H9 (cell line): ENCODE results near the gene IL24. TPM values are rescaled to one million over a fixed set of nuclear protein-coding genes. Genes with fewer than 3 reads are reported as not detected.

Experiments
- DNase-seq: peaks from one replicate; pipeline ENCODE4 v3.0.0-alpha.2; 2017
- H2AFZ ChIP-seq: one replicate; pipeline ENCODE4 v1.6.1; 2013; ENCODE audit warnings: mild to moderate bottlenecking, low read length, control low read depth, moderate library complexity
- H2AK5ac ChIP-seq: 2 replicates; pipeline ENCODE4 v1.6.1; 2013; ENCODE audit warnings: low read length, control low read depth, mixed read lengths; ENCODE audit not compliant: insufficient read length
- H2BK120ac ChIP-seq: one replicate; pipeline ENCODE4 v1.6.1; 2013; ENCODE audit warnings: low read depth, mild to moderate bottlenecking, low read length, control low read depth, inconsistent platforms; ENCODE audit not compliant: poor library complexity, severe bottlenecking
- H2BK12ac ChIP-seq: 2 replicates; pipeline ENCODE4 v1.6.1; 2013; ENCODE audit warnings: low read length, control low read depth, mixed read lengths, low read depth; ENCODE audit not compliant: insufficient read length
- H2BK15ac ChIP-seq: 2 replicates; pipeline ENCODE4 v1.6.1; 2013; ENCODE audit warnings: low read depth, low read length, control low read depth
- H2BK20ac ChIP-seq: one replicate; pipeline ENCODE4 v1.6.1; 2013; ENCODE audit warnings: low read depth, mild to moderate bottlenecking, low read length, control low read depth, inconsistent platforms; ENCODE audit not compliant: poor library complexity, severe bottlenecking
- H2BK5ac ChIP-seq: 2 replicates; pipeline ENCODE4 v1.6.1; 2013; ENCODE audit warnings: low read length, control low read depth, mixed read lengths; ENCODE audit not compliant: insufficient read length
- H3K14ac ChIP-seq: 2 replicates; pipeline ENCODE4 v1.6.1; 2013; ENCODE audit warnings: low read length, control low read depth; ENCODE audit not compliant: insufficient read depth
- H3K18ac ChIP-seq: 2 replicates; pipeline ENCODE4 v1.6.1; 2013; ENCODE audit warnings: low read depth, mild to moderate bottlenecking, mixed read lengths, low read length, control low read depth; ENCODE audit not compliant: insufficient read length
- H3K23ac ChIP-seq: 2 replicates; pipeline ENCODE4 v1.6.1; 2013; ENCODE audit warnings: low read length, control low read depth, mixed read lengths, low read depth; ENCODE audit not compliant: insufficient read length
- H3K23me2 ChIP-seq: 2 replicates; pipeline ENCODE4 v1.6.1; 2013; ENCODE audit warnings: low read depth, mild to moderate bottlenecking, mixed read lengths, low read length, control low read depth; ENCODE audit not compliant: insufficient read length, poor library complexity, severe bottlenecking
- H3K27ac ChIP-seq: 2 replicates; pipeline ENCODE4 v1.5.1; 2013; ENCODE audit warnings: low read length, control low read depth, mixed read lengths, low read depth; ENCODE audit not compliant: insufficient read length
- H3K27me3 ChIP-seq: 2 replicates; pipeline ENCODE4 v1.6.1; 2013; ENCODE audit warnings: low read length, control low read depth, inconsistent platforms; ENCODE audit not compliant: insufficient read depth
- H3K4ac ChIP-seq: 2 replicates; pipeline ENCODE4 v1.6.1; 2013; ENCODE audit warnings: low read depth, mild to moderate bottlenecking, control low read depth, inconsistent platforms, low read length, moderate library complexity
- H3K4me1 ChIP-seq: 2 replicates; pipeline ENCODE4 v1.6.1; 2013; ENCODE audit warnings: low read length, control low read depth, inconsistent platforms; ENCODE audit not compliant: insufficient read depth
- H3K4me2 ChIP-seq: 2 replicates; pipeline ENCODE4 v1.6.1; 2013; ENCODE audit warnings: low read length, control low read depth, mixed read lengths; ENCODE audit not compliant: insufficient read length, insufficient read depth
- H3K56ac ChIP-seq: 2 replicates; pipeline ENCODE4 v1.6.1; 2013; ENCODE audit warnings: low read depth, mild to moderate bottlenecking, mixed read lengths, low read length, control low read depth; ENCODE audit not compliant: insufficient read length
- H3K79me1 ChIP-seq: 2 replicates; pipeline ENCODE4 v1.6.1; 2013; ENCODE audit warnings: low read depth, mild to moderate bottlenecking, moderate library complexity, low read length, control low read depth, inconsistent platforms; ENCODE audit not compliant: insufficient read depth, poor library complexity, severe bottlenecking
- H3K79me2 ChIP-seq: 2 replicates; pipeline ENCODE4 v1.6.1; 2013; ENCODE audit warnings: low read length, control low read depth, inconsistent platforms; ENCODE audit not compliant: insufficient read depth
- H3K9ac ChIP-seq: 2 replicates; pipeline ENCODE4 v1.6.1; 2013; ENCODE audit warnings: low read length, control low read depth, mixed read lengths; ENCODE audit not compliant: insufficient read length; ENCODE audit errors: extremely low read depth
- H3K9me3 ChIP-seq: one replicate; pipeline ENCODE4 v1.6.1; 2013; ENCODE audit warnings: low read depth, low read length, inconsistent platforms; ENCODE audit not compliant: control insufficient read depth
- H3T11ph ChIP-seq: one replicate; pipeline ENCODE4 v1.6.1; 2013; ENCODE audit warnings: mild to moderate bottlenecking, low read length, control low read depth, inconsistent platforms
- H4K20me1 ChIP-seq: one replicate; pipeline ENCODE4 v1.6.1; 2013; ENCODE audit not compliant: control insufficient read depth, insufficient read length, insufficient read depth
- H4K5ac ChIP-seq: 2 replicates; pipeline ENCODE4 v1.6.1; 2013; ENCODE audit warnings: low read depth, mild to moderate bottlenecking, mixed read lengths, low read length, control low read depth; ENCODE audit not compliant: insufficient read length
- H4K8ac ChIP-seq: replicated peaks from 2 replicates; pipeline ENCODE4 v1.6.1; 2013; ENCODE audit warnings: low read length, control low read depth, mixed read lengths, low read depth; ENCODE audit not compliant: insufficient read length
- H4K91ac ChIP-seq: 2 replicates; pipeline ENCODE4 v1.6.1; 2013; ENCODE audit warnings: low read depth, mild to moderate bottlenecking, moderate library complexity, mixed read lengths, low read length, control low read depth; ENCODE audit not compliant: insufficient read length
- H3K27ac Mint-ChIP-seq, 3 experiments: 2 replicates in 2 of 3; 3 replicates in 1 of 3; pipeline ENCODE4 v1.8.0; 2020 to 2021; ENCODE audit warnings: mixed read lengths in 3 of 3, mild to moderate bottlenecking in 1 of 3, moderate library complexity in 1 of 3
- H3K27me3 Mint-ChIP-seq: 2 replicates; pipeline ENCODE4 v1.8.0; 2021; ENCODE audit warnings: low read depth, mild to moderate bottlenecking, moderate library complexity, mixed read lengths
- H3K36me3 Mint-ChIP-seq, 3 experiments: 2 replicates in 2 of 3; 3 replicates in 1 of 3; pipeline ENCODE4 v1.8.0; 2020 to 2021; ENCODE audit warnings: low read depth in 3 of 3, mixed read lengths in 3 of 3; ENCODE audit not compliant: insufficient read depth in 1 of 3
- H3K4me1 Mint-ChIP-seq, 2 experiments: 2 replicates each; pipeline ENCODE4 v1.8.0; 2020; ENCODE audit warnings: mixed read lengths in 2 of 2
- H3K4me3 Mint-ChIP-seq, 2 experiments: 2 replicates in 1 of 2; 3 replicates in 1 of 2; pipeline ENCODE4 v1.8.0; 2020 to 2021; ENCODE audit warnings: mild to moderate bottlenecking in 2 of 2, mixed read lengths in 2 of 2, moderate library complexity in 1 of 2
- H3K9me3 Mint-ChIP-seq, 2 experiments: 2 replicates in 1 of 2; 3 replicates in 1 of 2; pipeline ENCODE4 v1.8.0; 2020; ENCODE audit warnings: mild to moderate bottlenecking in 2 of 2, mixed read lengths in 2 of 2, moderate library complexity in 1 of 2
- WGBS: extraction: QIAGEN DNeasy Blood & Tissue Kit; methylation state at CpG from one replicate; pipeline ENCODE4 v1.1.7; 2013; ENCODE audit warnings: missing lambda C conversion rate, low lambda C conversion rate, mixed read lengths; ENCODE audit not compliant: insufficient read length; ENCODE audit errors: extremely low coverage; 5-methylcytosine and 5-hydroxymethylcytosine counted together
- total RNA-seq: library from RNA; stranded (reverse); gene quantifications from 2 replicates; pipeline ENCODE4 v1.2.1, GENCODE V29; 2021
- TF ChIP-seq, protein P1 (sequence below): fragments of 200-600 bp; sonication (generic); conservative IDR thresholded peaks from 3 replicates; pipeline ENCODE4 v1.8.0; 2021; ENCODE audit warnings: antibody characterized with exemption, mild to moderate bottlenecking

IL24 gene
- total RNA-seq, 1 experiment from 2014 or later, result not detected

DNA sequence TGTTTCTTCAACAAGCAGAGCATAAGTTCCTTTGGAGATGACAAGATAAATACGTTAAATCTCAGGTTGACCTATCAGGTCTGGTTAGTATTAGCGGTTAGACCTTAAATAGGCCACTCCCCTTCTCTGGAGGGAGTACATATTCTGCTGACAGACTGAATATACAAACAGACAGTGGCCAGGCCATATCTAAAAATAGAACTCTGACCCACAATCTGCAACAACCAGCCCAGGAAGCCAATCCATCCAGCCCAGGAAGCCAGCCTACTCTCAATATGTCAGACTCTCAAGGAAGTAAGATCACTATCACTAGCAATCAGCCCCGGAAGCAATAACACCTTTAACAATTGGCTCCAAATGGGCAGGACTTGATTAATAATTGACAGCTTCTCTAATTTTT is 25.1 kb upstream of the IL24 start:
- H4K91ac ChIP-seq, result no peak overlapping the region
- no CpG with 5 or more reads among the region's 3 CpGs for WGBS
- H3K4me1 Mint-ChIP-seq, result no peaks in the 10 kb centered on the region
- no peak overlapping the region for H3K27ac Mint-ChIP-seq
- no peaks in the 10 kb centered on the region for H3K79me2 ChIP-seq
- H3K4ac ChIP-seq, result no peak overlapping the region
- H3K14ac ChIP-seq, result no peak overlapping the region
- no peak overlapping the region for H2BK120ac ChIP-seq
- no peak overlapping the region for H2BK15ac ChIP-seq
- H3K4me1 ChIP-seq, result no peaks in the 10 kb centered on the region
- H3K4me2 ChIP-seq, result no peak overlapping the region
- no peak overlapping the region for H3K56ac ChIP-seq
- no peak overlapping the region for H3T11ph ChIP-seq
- no peaks in the 10 kb centered on the region for H3K9me3 ChIP-seq
- DNase-seq, result no peak
- H2BK12ac ChIP-seq, result no peak overlapping the region
- TF ChIP-seq, protein P1, sequence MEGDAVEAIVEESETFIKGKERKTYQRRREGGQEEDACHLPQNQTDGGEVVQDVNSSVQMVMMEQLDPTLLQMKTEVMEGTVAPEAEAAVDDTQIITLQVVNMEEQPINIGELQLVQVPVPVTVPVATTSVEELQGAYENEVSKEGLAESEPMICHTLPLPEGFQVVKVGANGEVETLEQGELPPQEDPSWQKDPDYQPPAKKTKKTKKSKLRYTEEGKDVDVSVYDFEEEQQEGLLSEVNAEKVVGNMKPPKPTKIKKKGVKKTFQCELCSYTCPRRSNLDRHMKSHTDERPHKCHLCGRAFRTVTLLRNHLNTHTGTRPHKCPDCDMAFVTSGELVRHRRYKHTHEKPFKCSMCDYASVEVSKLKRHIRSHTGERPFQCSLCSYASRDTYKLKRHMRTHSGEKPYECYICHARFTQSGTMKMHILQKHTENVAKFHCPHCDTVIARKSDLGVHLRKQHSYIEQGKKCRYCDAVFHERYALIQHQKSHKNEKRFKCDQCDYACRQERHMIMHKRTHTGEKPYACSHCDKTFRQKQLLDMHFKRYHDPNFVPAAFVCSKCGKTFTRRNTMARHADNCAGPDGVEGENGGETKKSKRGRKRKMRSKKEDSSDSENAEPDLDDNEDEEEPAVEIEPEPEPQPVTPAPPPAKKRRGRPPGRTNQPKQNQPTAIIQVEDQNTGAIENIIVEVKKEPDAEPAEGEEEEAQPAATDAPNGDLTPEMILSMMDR, result no peak
- no peak overlapping the region for H3K18ac ChIP-seq
- H3K27me3 Mint-ChIP-seq, result peaks cover 25% of the 10 kb centered on the region
- H4K20me1 ChIP-seq, result no peaks in the 10 kb centered on the region
- H2BK20ac ChIP-seq, result no peak overlapping the region
- H2AK5ac ChIP-seq, result no peak overlapping the region
- no peak overlapping the region for H4K5ac ChIP-seq
- no peak overlapping the region for H2BK5ac ChIP-seq
- no peaks in the 10 kb centered on the region for H3K79me1 ChIP-seq
- H3K36me3 Mint-ChIP-seq, result no peaks in the 10 kb centered on the region
- H3K27me3 ChIP-seq, result no peaks in the 10 kb centered on the region
- H4K8ac ChIP-seq, result no peak overlapping the region
- no peak overlapping the region for H3K4me3 Mint-ChIP-seq
- no peak overlapping the region for H2AFZ ChIP-seq
- no peak overlapping the region for H3K23ac ChIP-seq
- H3K9ac ChIP-seq, result no peak overlapping the region
- no peak overlapping the region for H3K27ac ChIP-seq
- H3K23me2 ChIP-seq, result no peaks in the 10 kb centered on the region
- peaks cover 10 to 13% of the 10 kb centered on the region in 2 experiments; a peak in 4 of 5 replicates for H3K9me3 Mint-ChIP-seq
